ENCODE results near the gene OR5K3.

GRCh38 chr3:98367464-98368246, 22.8 kb upstream of the OR5K3 start:
- TF ChIP-seq CTCF (IDR thresholded peaks at IDR 0.05) (no peak), ZSCAN20 (CRISPR knock-in tag; IDR thresholded peaks at IDR 0.05) (no peak), POLR2A (IDR thresholded peaks at IDR 0.05; ENCODE audit: low read length) (no peak), SMC3 (IDR thresholded peaks at IDR 0.05) (no peak), RAD21 (conservative IDR thresholded peaks at IDR 0.05 in 1 of 2, IDR thresholded peaks at IDR 0.05 in 1 of 2) (no peak), BHLHE40 (IDR thresholded peaks at IDR 0.05; ENCODE audit: low read depth, low read length) (no peak), EP300 (IDR thresholded peaks at IDR 0.05) (no peak), USF2 (IDR thresholded peaks at IDR 0.05) (no peak), PBX3 (IDR thresholded peaks at IDR 0.05) (no peak)
